Caco-2 (cell line): ENCODE results near the gene ERC2. TPM values are rescaled to one million over a fixed set of nuclear protein-coding genes. Genes with fewer than 3 reads are reported as not detected.

ENCODE experiments used
- BruUV-seq: library from RNA; stranded (reverse); fragments of 400-500 nt; replicated peaks from 2 replicates; lab custom pipeline; 2021; lab: Mats Ljungman, UMichigan
- CTCF ChIA-PET: fragments of 300-600 bp; sonication (Branson Sonifier 250); formaldehyde crosslinking; loops from one replicate; lab custom pipeline; 2022; ENCODE audit warnings: antibody characterized with exemption; lab: Charles Lee
- POLR2A ChIA-PET: fragments of 300-600 bp; sonication (Branson Sonifier 250); formaldehyde crosslinking; loops from one replicate; lab custom pipeline; 2022; ENCODE audit warnings: antibody characterized with exemption; lab: Charles Lee
- DNase-seq, 2 experiments: peaks; one replicate each; pipeline versions ENCODE4 v3.0.0 to v3.0.0-alpha.2; 2020 to 2022
- H3K27me3 ChIP-seq: replicated peaks from 2 replicates; pipeline ENCODE4 v1.6.0; 2011; ENCODE audit warnings: low read length; ENCODE audit not compliant: control insufficient read depth, insufficient read depth
- H3K36me3 ChIP-seq: 2 replicates; pipeline ENCODE4 v1.5.1; 2011; ENCODE audit warnings: low read length; ENCODE audit not compliant: control insufficient read depth, insufficient read depth
- H3K4me1 ChIP-seq: fragments of 250-450 bp; sonication (Bioruptor Pico); 2 replicates; pipeline ENCODE4 v1.5.1; 2020; ENCODE audit warnings: mild to moderate bottlenecking
- H3K4me3 ChIP-seq: 2 replicates; pipeline ENCODE4 v1.5.1; 2011; ENCODE audit warnings: low read depth, mild to moderate bottlenecking, control low read depth, low read length
- H3K9me3 ChIP-seq: fragments of 250-450 bp; sonication (Bioruptor Pico); 2 replicates; pipeline ENCODE4 v1.5.1; 2020; ENCODE audit warnings: mild to moderate bottlenecking, moderate library complexity
- H3K27ac Mint-ChIP-seq: one replicate; pipeline ENCODE4 v1.8.0; 2022; ENCODE audit warnings: mixed read lengths; ENCODE audit not compliant: unreplicated experiment
- H3K27me3 Mint-ChIP-seq: one replicate; pipeline ENCODE4 v1.8.0; 2022; ENCODE audit warnings: mixed read lengths; ENCODE audit not compliant: insufficient read depth, unreplicated experiment
- H3K36me3 Mint-ChIP-seq: one replicate; pipeline ENCODE4 v1.8.0; 2022; ENCODE audit warnings: mild to moderate bottlenecking, mixed read lengths; ENCODE audit not compliant: insufficient read depth, unreplicated experiment
- H3K4me1 Mint-ChIP-seq: one replicate; pipeline ENCODE4 v1.8.0; 2022; ENCODE audit warnings: low read depth, mixed read lengths; ENCODE audit not compliant: unreplicated experiment
- H3K4me3 Mint-ChIP-seq: one replicate; pipeline ENCODE4 v1.8.0; 2022; ENCODE audit warnings: mild to moderate bottlenecking, moderate library complexity, mixed read lengths; ENCODE audit not compliant: unreplicated experiment
- H3K9me3 Mint-ChIP-seq: one replicate; pipeline ENCODE4 v1.8.0; 2022; ENCODE audit warnings: mixed read lengths; ENCODE audit not compliant: unreplicated experiment
- CTCF ChIP-seq, 2 experiments: fragments of 200-600 bp in 1 of 2; IDR thresholded peaks; 1 replicate in 1 of 2; 2 replicates in 1 of 2; pipeline versions ENCODE4 v1.5.1 to v1.8.0; 2011 to 2022; ENCODE audit warnings: antibody characterized with exemption in 1 of 2, control low read depth in 1 of 2, inconsistent platforms in 1 of 2, low read depth in 1 of 2, low read length in 1 of 2, mild to moderate bottlenecking in 1 of 2, moderate library complexity in 1 of 2; ENCODE audit not compliant: insufficient read depth in 1 of 2, severe bottlenecking in 1 of 2, unreplicated experiment in 1 of 2
- intact Hi-C: fragments of 100-400 bp; cut with micrococcal nuclease; formaldehyde crosslinking; loops from one replicate; pipeline ENCODE4 v1.10.0; 2022; ENCODE audit not compliant: unreplicated experiment
- total RNA-seq: library from RNA; stranded (reverse); gene quantifications from 2 replicates; pipeline ENCODE4 v1.2.3, GENCODE V29; 2022

Gene ERC2
- total RNA-seq, 1 experiment from 2014 or later: 0.54 TPM

- Mint-ChIP-seq H3K4me1 (peaks cover 10% of the 10 kb centered on the region), H3K4me3 (peak overlapping the region; percentile 28), H3K36me3 (peaks cover 13% of the 10 kb centered on the region), H3K9me3 (peaks cover 12% of the 10 kb centered on the region), H3K27me3 (no peaks in the 10 kb centered on the region), H3K27ac (peak overlapping the region; percentile 89)
- Histone ChIP-seq H3K4me3 (no peak overlapping the region), H3K4me1 (peaks cover 32% of the 10 kb centered on the region), H3K27me3 (no peaks in the 10 kb centered on the region), H3K9me3 (no peaks in the 10 kb centered on the region; the same call in 1 of the 2 replicates), H3K36me3 (no peaks in the 10 kb centered on the region)
- no TSS peak for BruUV-seq
- intact Hi-C loops: loop anchor here (1.0 to 5.0 kb wide), 3 partner anchors 42 to 82 kb away; partner anchors contain the start of gene WNT5A
- ChIA-PET POLR2A (no interaction called here), CTCF (no interaction called here)
- peak; percentile 71 to 79 for DNase-seq
- no peak for TF ChIP-seq CTCF (IDR thresholded peaks at IDR 0.05; ENCODE audit: insufficient read depth in 1 of 2, low read depth in 1 of 2, low read length in 1 of 2, severe bottlenecking in 1 of 2, unreplicated experiment in 1 of 2)
Measured at GRCh38 chr3:55569033-55569599, 899.2 kb downstream of the ERC2 start.

DNA sequence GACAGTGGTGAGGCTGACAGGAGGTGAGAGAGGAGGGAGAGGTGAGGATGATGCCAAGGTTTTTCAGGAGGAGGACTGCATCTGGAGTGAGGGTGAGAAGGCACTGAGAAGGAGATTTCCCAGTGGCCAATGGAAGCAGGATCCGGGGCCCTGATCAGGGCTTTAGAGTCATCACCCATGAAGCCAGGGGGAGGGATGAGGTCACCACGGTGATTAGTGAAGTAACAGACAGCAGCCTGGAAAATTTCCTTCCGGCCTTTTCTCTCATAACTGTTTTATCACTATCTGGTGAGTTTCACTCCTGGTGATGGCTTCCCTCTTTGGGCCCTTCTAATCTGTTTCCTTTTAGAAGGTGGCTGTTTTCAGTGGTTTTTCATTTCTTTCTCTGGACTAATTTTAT, 900.7 kb downstream of the ERC2 start:
- Mint-ChIP-seq H3K36me3 (peaks cover 13% of the 10 kb centered on the region), H3K27me3 (no peaks in the 10 kb centered on the region), H3K9me3 (peaks cover 12% of the 10 kb centered on the region), H3K27ac (peak overlapping the region; percentile 3), H3K4me1 (peaks cover 10% of the 10 kb centered on the region), H3K4me3 (no peak overlapping the region)
- no peaks in the 10 kb centered on the region for H3K27me3 ChIP-seq
- H3K4me1 ChIP-seq: peaks cover 32% of the 10 kb centered on the region
- H3K9me3 ChIP-seq: no peaks in the 10 kb centered on the region
- H3K36me3 ChIP-seq: no peaks in the 10 kb centered on the region
- H3K4me3 ChIP-seq: no peak overlapping the region
- intact Hi-C loops: loop anchor here (2.0 to 5.0 kb wide), 2 partner anchors 41 to 80 kb away; partner anchors contain the start of gene WNT5A
- DNase-seq: no peak
- POLR2A ChIA-PET: interaction anchor here (0.7 kb wide), 1 partner anchor 16 kb away, joined by 3 read pairs; no protein-coding TSS in a partner anchor
- BruUV-seq: no TSS peak
- TF ChIP-seq CTCF (IDR thresholded peaks at IDR 0.05; ENCODE audit: insufficient read depth in 1 of 2, low read depth in 1 of 2, low read length in 1 of 2, severe bottlenecking in 1 of 2, unreplicated experiment in 1 of 2): no peak
- CTCF ChIA-PET: no interaction called here

DNA sequence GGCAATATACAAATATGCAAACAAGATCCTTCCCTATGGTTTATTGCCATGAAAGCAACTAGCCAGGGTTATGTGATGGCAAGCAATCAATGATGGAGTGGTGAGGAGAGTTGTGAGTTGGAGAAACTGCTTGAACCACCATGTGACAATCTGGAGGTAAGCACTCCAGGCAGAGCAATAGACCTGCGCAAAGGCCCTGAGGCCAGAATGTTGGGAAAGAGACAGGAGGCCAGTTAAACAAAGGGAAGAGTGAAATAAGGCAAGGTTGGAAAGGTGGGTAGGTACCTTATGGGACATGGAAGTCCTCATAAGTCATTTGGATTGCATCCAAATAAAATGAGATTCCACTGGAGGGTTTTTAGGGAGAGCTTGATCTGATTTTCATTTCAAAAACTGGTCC, 901.1 kb downstream of the ERC2 start:
- H3K9me3 ChIP-seq: no peaks in the 10 kb centered on the region
- no peaks in the 10 kb centered on the region for H3K27me3 ChIP-seq
- no peak for TF ChIP-seq CTCF (IDR thresholded peaks at IDR 0.05; ENCODE audit: insufficient read depth in 1 of 2, low read depth in 1 of 2, low read length in 1 of 2, severe bottlenecking in 1 of 2, unreplicated experiment in 1 of 2)
- no peaks in the 10 kb centered on the region for H3K36me3 ChIP-seq
- peaks cover 12% of the 10 kb centered on the region for H3K9me3 Mint-ChIP-seq
- no peaks in the 10 kb centered on the region for H3K27me3 Mint-ChIP-seq
- intact Hi-C loops: loop anchor here (5.0 kb wide), 1 partner anchor 80 kb away; the partner anchor contains the start of gene WNT5A
- H3K4me1 ChIP-seq: peaks cover 32% of the 10 kb centered on the region
- peak overlapping the region; percentile 3 for H3K27ac Mint-ChIP-seq
- H3K4me3 Mint-ChIP-seq: no peak overlapping the region
- peaks cover 10% of the 10 kb centered on the region for H3K4me1 Mint-ChIP-seq
- H3K36me3 Mint-ChIP-seq: peaks cover 13% of the 10 kb centered on the region
- no TSS peak for BruUV-seq
- H3K4me3 ChIP-seq: no peak overlapping the region
- CTCF ChIA-PET: no interaction called here
- DNase-seq: no peak
- POLR2A ChIA-PET: no interaction called here
